CD14-positive monocyte (primary cell): Measurements from ENCODE around the gene STAT5A. TPM values are rescaled to one million over a fixed set of nuclear protein-coding genes. Genes with fewer than 3 reads are reported as not detected.
A peak's percentile ranks its signal among the peaks of the same experiment; 100 is the strongest.
"Not testable (repeated sequence)": the region's sequence is repeated elsewhere in the genome, so short reads cannot be mapped to it uniquely, and the experiment has no call there.

Source experiments
- DNase-seq, 3 donors: peaks; one replicate each; pipeline ENCODE4 v3.0.0-alpha.2; 2011 to 2022
- H2AFZ ChIP-seq: 2 replicates; pipeline ENCODE4 v1.6.0; 2012; ENCODE audit warnings: mild to moderate bottlenecking, low read depth, low read length, inconsistent platforms; ENCODE audit not compliant: insufficient read depth, poor library complexity, severe bottlenecking
- H3K27ac ChIP-seq, 2 donors: 1 replicate in 1 of 2; 2 replicates in 1 of 2; pipeline ENCODE4 v1.5.1; 2012 to 2013; ENCODE audit warnings: low read length in 2 of 2, control low read depth in 1 of 2, inconsistent platforms in 1 of 2, low read depth in 1 of 2, mild to moderate bottlenecking in 1 of 2
- H3K27me3 ChIP-seq, 2 donors: one replicate each; pipeline versions ENCODE4 v1.6.0 to v1.6.1; 2011 to 2013; ENCODE audit warnings: low read length in 2 of 2; ENCODE audit not compliant: control insufficient read depth in 2 of 2, insufficient read depth in 2 of 2
- H3K36me3 ChIP-seq, 2 donors: replicated peaks in 1 of 2; 1 replicate in 1 of 2; 2 replicates in 1 of 2; pipeline versions ENCODE4 v1.5.1 to v1.6.1; 2012 to 2013; ENCODE audit warnings: low read length in 2 of 2, control low read depth in 1 of 2, inconsistent platforms in 1 of 2, mild to moderate bottlenecking in 1 of 2; ENCODE audit not compliant: insufficient read depth in 2 of 2, control insufficient read depth in 1 of 2
- H3K4me1 ChIP-seq, 2 donors: 1 replicate in 1 of 2; 2 replicates in 1 of 2; pipeline versions ENCODE4 v1.5.1 to v1.6.1; 2012 to 2013; ENCODE audit warnings: low read length in 2 of 2, control low read depth in 1 of 2, inconsistent platforms in 1 of 2, mild to moderate bottlenecking in 1 of 2, moderate library complexity in 1 of 2; ENCODE audit not compliant: insufficient read depth in 2 of 2, control insufficient read depth in 1 of 2
- H3K4me2 ChIP-seq: replicated peaks from 2 replicates; pipeline ENCODE3; 2012; ENCODE audit warnings: low read length, moderate library complexity, mild to moderate bottlenecking; ENCODE audit not compliant: poor library complexity, severe bottlenecking; ENCODE audit errors: extremely low read depth
- H3K4me3 ChIP-seq, 3 experiments: fragments of 200-600 bp in 1 of 3; sonication (generic) in 1 of 3; replicated peaks in 1 of 3; 1 replicate in 2 of 3; 2 replicates in 1 of 3; pipeline ENCODE4 v1.5.1; 2011 to 2013; ENCODE audit warnings: low read length in 3 of 3, mild to moderate bottlenecking in 3 of 3, control low read depth in 2 of 3, low read depth in 2 of 3, inconsistent platforms in 1 of 3, moderate library complexity in 1 of 3
- H3K79me2 ChIP-seq: 2 replicates; pipeline ENCODE4 v1.6.0; 2012; ENCODE audit warnings: mild to moderate bottlenecking, control low read depth, inconsistent platforms, low read length, moderate library complexity; ENCODE audit not compliant: insufficient read depth
- H3K9ac ChIP-seq: 2 replicates; pipeline ENCODE4 v1.6.0; 2017; ENCODE audit warnings: low read length, mild to moderate bottlenecking; ENCODE audit not compliant: insufficient read depth, poor library complexity, severe bottlenecking
- H3K9me3 ChIP-seq, 2 donors: replicated peaks in 1 of 2; 1 replicate in 1 of 2; 2 replicates in 1 of 2; pipeline versions ENCODE4 v1.5.1 to v1.6.1; 2012 to 2013; ENCODE audit warnings: low read length in 2 of 2, control low read depth in 1 of 2; ENCODE audit not compliant: control insufficient read depth in 1 of 2, insufficient read depth in 1 of 2
- H4K20me1 ChIP-seq: 2 replicates; pipeline ENCODE4 v1.6.0; 2012; ENCODE audit warnings: mild to moderate bottlenecking, low read length, control low read depth, moderate library complexity; ENCODE audit not compliant: insufficient read depth
- H3K27ac Mint-ChIP-seq, 7 donors: one replicate each; pipeline ENCODE4 v1.8.0; 2020; ENCODE audit warnings: mild to moderate bottlenecking in 7 of 7, mixed read lengths in 7 of 7, moderate library complexity in 6 of 7, inconsistent platforms in 2 of 7
- H3K27me3 Mint-ChIP-seq, 3 donors: one replicate each; pipeline ENCODE4 v1.8.0; 2021 to 2022; ENCODE audit warnings: low read depth in 3 of 3, mild to moderate bottlenecking in 3 of 3, mixed read lengths in 3 of 3, moderate library complexity in 3 of 3, inconsistent platforms in 1 of 3
- H3K36me3 Mint-ChIP-seq, 2 donors: one replicate each; pipeline ENCODE4 v1.8.0; 2020; ENCODE audit warnings: mixed read lengths in 2 of 2, inconsistent platforms in 1 of 2, mild to moderate bottlenecking in 1 of 2
- H3K4me1 Mint-ChIP-seq: one replicate; pipeline ENCODE4 v1.8.0; 2020; ENCODE audit warnings: mild to moderate bottlenecking, mixed read lengths
- H3K4me3 Mint-ChIP-seq, 2 donors: one replicate each; pipeline ENCODE4 v1.8.0; 2020; ENCODE audit warnings: mild to moderate bottlenecking in 2 of 2, mixed read lengths in 2 of 2, moderate library complexity in 1 of 2
- H3K9me3 Mint-ChIP-seq, 7 donors: one replicate each; pipeline ENCODE4 v1.8.0; 2020 to 2022; ENCODE audit warnings: mixed read lengths in 7 of 7, mild to moderate bottlenecking in 6 of 7, moderate library complexity in 6 of 7, inconsistent platforms in 2 of 7
- WGBS: methylation state at CpG from one replicate; pipeline ENCODE4 v1.1.5; 2013; ENCODE audit warnings: missing lambda C conversion rate; ENCODE audit not compliant: insufficient coverage; 5-methylcytosine and 5-hydroxymethylcytosine counted together
- intact Hi-C, 2 donors: fragments of 100-400 bp; cut with micrococcal nuclease; formaldehyde crosslinking; loops; one replicate each; pipeline versions ENCODE4 v1.15.0 to v1.15.1; 2023
- polyA plus RNA-seq, 3 donors: library from polyadenylated mRNA; depleted of rRNA in 1 of 3; unstranded in 2 of 3; stranded (reverse) in 1 of 3; fragments of 300-500 nt in 2 of 3; fragments of >200 nt in 1 of 3; fragmentation: Illumina TruSeq in 2 of 3; gene quantifications; 1 replicate in 2 of 3; 2 replicates in 1 of 3; pipeline ENCODE4 v1.2.3, GENCODE V29; 2012 to 2021
- TF ChIP-seq, protein P1 (sequence below): fragments of 200-600 bp; IDR thresholded peaks from one replicate; pipeline ENCODE4 v1.8.0; 2022; ENCODE audit warnings: antibody characterized with exemption, mild to moderate bottlenecking

Gene STAT5A
- polyA plus RNA-seq, 3 donors = 30.5 to 91.1 (median 49.8) TPM

DNA sequence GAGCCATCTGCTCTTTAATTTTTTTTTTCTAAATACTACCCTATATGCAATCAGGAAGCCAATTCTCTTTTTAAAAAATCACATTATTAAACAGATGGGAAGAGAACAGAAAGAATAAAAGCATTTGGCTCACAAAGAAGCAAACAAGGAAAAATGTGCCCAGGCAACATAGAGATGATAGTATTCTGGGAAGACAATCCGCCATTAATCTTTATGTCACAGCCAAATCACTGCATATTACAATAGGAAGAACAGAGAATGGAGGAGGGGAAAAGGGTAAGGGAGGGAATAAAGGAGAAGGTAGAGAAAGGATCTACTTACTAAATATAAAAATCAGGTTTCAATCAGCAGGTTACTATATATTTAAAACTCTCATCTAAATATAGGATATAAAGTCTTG is 46.4 kb upstream of the STAT5A start:
- H3K27me3 Mint-ChIP-seq = no peaks in the 10 kb centered on the region
- no peak for DNase-seq
- H3K4me1 Mint-ChIP-seq = peaks cover 12% of the 10 kb centered on the region
- Histone ChIP-seq H3K79me2 (peaks cover 95% of the 10 kb centered on the region), H3K4me1 (peaks cover 0 to 4% of the 10 kb centered on the region in 2 donors), H3K36me3 (no peaks in the 10 kb centered on the region), H3K27me3 (no peaks in the 10 kb centered on the region), H2AFZ (no peak overlapping the region), H3K27ac (no peak overlapping the region), H3K4me2 (no peak overlapping the region), H4K20me1 (peaks cover 69% of the 10 kb centered on the region), H3K9ac (no peak overlapping the region), H3K4me3 (no peak overlapping the region), H3K9me3 (no peaks in the 10 kb centered on the region)
- intact Hi-C loops = no loop called here
- no peak overlapping the region for H3K4me3 Mint-ChIP-seq
- H3K9me3 Mint-ChIP-seq = peaks cover 0 to 2% (median 0%) of the 10 kb centered on the region in 7 donors
- H3K27ac Mint-ChIP-seq = peak overlapping the region in 1 of 7 donors; percentile 13
- peaks cover 0 to 4% of the 10 kb centered on the region in 2 donors for H3K36me3 Mint-ChIP-seq
- WGBS = no CpG with 5 or more reads among the region's 1 CpG
- TF ChIP-seq, protein P1, sequence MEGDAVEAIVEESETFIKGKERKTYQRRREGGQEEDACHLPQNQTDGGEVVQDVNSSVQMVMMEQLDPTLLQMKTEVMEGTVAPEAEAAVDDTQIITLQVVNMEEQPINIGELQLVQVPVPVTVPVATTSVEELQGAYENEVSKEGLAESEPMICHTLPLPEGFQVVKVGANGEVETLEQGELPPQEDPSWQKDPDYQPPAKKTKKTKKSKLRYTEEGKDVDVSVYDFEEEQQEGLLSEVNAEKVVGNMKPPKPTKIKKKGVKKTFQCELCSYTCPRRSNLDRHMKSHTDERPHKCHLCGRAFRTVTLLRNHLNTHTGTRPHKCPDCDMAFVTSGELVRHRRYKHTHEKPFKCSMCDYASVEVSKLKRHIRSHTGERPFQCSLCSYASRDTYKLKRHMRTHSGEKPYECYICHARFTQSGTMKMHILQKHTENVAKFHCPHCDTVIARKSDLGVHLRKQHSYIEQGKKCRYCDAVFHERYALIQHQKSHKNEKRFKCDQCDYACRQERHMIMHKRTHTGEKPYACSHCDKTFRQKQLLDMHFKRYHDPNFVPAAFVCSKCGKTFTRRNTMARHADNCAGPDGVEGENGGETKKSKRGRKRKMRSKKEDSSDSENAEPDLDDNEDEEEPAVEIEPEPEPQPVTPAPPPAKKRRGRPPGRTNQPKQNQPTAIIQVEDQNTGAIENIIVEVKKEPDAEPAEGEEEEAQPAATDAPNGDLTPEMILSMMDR = no peak

DNA sequence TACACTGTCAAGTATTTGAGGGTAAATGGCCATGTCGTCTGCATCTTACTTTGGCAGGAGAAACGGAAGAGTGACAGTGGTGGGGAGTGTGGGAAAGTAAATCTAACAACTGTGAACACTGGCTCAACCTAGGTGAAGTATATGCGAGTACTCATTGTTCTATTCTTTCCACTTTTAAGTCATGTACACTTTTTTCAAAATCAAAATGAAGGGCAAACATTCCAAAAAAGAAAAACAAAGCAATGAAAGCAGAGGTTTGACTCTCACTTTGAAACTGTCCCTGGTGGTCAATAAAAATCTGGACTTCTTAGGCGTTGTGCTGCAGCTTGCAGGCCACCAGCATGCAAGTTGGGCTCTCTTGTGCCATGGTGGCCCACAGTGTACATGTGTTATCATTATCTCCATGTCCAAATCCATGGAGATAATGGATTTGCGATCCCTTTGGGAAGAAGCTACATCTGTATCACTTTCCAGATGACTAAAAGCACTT is 44.8 kb upstream of the STAT5A start:
- H2AFZ ChIP-seq = no peak overlapping the region
- no peak overlapping the region for H3K4me2 ChIP-seq
- peaks cover 14 to 16% of the 10 kb centered on the region in 2 donors for H3K4me1 ChIP-seq
- H3K4me3 ChIP-seq = no peak overlapping the region
- no peaks in the 10 kb centered on the region for H3K27me3 ChIP-seq
- peaks cover 52% of the 10 kb centered on the region for H4K20me1 ChIP-seq
- H3K9me3 ChIP-seq = no peaks in the 10 kb centered on the region
- DNase-seq = no peak
- H3K36me3 ChIP-seq = no peaks in the 10 kb centered on the region
- 100% methylated on average over 1 of the region's 5 CpGs for WGBS
- H3K4me1 Mint-ChIP-seq = peaks cover 27% of the 10 kb centered on the region
- H3K36me3 Mint-ChIP-seq = peaks cover 0 to 4% of the 10 kb centered on the region in 2 donors
- H3K27ac ChIP-seq = peak overlapping the region in 1 of 2 donors; percentile 2
- intact Hi-C loops = no loop called here
- H3K9me3 Mint-ChIP-seq = peaks cover 0 to 3% (median 0%) of the 10 kb centered on the region in 7 donors
- peak overlapping the region in 4 of 7 donors; percentile 11 to 81 (median 24) for H3K27ac Mint-ChIP-seq
- TF ChIP-seq, protein P1 = no peak
- H3K4me3 Mint-ChIP-seq = no peak overlapping the region
- peaks cover 96% of the 10 kb centered on the region for H3K79me2 ChIP-seq
- H3K9ac ChIP-seq = no peak overlapping the region
- H3K27me3 Mint-ChIP-seq = peaks cover 0 to 2% (median 0%) of the 10 kb centered on the region in 3 donors

- H3K27ac Mint-ChIP-seq, H3K27me3 ChIP-seq, intact Hi-C loops, H3K36me3 ChIP-seq, DNase-seq, H3K9me3 Mint-ChIP-seq, H3K27me3 Mint-ChIP-seq, H3K27ac ChIP-seq, H2AFZ ChIP-seq, H3K4me3 Mint-ChIP-seq, H3K9me3 ChIP-seq, H3K4me2 ChIP-seq, H3K9ac ChIP-seq, H3K36me3 Mint-ChIP-seq, H3K4me3 ChIP-seq: not testable (repeated sequence)
- H4K20me1 ChIP-seq = peaks cover 47% of the 10 kb centered on the region
- H3K79me2 ChIP-seq = peaks cover 90% of the 10 kb centered on the region
- peaks cover 32% of the 10 kb centered on the region for H3K4me1 Mint-ChIP-seq
- no CpG with 5 or more reads among the region's 3 CpGs for WGBS
- H3K4me1 ChIP-seq = peaks cover 19 to 22% of the 10 kb centered on the region in 2 donors
Observed at GRCh38 chr17:42244116-42244515, 44.2 kb upstream of the STAT5A start.
